Measurements from ENCODE around the gene GALC.

The GALC gene

DNA sequence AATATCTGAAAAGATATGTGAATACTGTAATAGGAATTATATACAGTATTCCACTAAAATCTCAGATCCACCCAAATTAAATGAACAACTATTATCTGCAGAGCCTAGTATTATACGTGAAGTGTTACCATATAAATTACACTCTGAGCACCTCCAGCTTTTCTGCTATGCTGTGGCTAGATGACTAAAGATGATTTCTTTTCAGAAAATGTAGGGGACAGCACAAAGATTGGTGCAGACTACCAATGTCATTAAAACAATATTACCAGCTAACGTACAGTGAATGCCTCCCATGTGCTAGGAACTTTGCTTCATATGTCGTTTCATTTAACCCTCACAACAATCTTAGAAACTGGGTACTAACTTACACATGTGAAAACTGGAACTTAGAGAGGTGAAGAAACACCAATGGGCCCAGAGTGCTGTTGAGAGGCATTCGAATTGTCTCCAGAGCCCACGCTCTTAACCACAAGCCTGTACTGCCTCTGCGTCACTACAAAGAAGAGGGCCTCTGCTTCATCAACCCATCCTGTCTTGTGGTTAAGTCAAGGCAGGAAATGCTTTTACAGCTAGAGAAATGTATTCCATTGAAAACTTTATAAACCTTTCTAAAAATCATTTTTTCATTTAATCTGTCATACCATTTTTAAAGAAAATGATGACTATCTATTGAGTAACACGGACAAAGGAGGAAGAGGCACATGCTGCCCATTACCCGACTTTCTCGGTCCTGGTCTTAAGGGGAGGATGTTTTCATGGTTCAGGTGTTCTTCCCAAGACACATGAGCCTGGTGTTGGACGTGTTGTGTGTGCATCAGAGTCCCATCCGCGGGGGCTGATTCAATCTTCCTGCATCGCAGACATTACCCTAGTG is 13.2 kb upstream of the GALC start:
- DNase-seq: no peak

DNA sequence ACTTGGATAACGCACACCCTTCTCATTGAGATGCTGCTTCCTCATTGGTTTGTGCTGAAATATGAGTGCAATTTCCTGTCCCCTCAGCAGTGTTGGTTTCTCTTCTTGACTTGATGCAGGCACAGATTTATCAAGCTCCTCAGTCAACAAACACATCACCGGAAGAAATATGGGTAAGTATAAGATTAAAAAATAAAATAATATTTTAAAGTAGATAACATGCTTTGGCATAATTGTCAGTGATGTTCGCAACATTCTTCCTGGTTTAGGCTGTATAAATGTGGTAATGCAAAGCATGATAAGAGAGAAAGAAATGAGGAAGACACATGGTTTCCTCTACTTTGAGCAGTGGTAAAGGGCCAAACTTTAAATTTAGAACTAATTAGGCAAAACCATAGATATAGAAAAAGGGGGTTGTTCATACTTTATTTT is 12.1 kb upstream of the GALC start, which contains the start of gene GPR65:
GPR65 (plus strand) TSS at position 86 of the 432 bp plus-strand sequence. CDS start 5,713 bp downstream, outside the sequence.
- DNase-seq: no peak

DNA sequence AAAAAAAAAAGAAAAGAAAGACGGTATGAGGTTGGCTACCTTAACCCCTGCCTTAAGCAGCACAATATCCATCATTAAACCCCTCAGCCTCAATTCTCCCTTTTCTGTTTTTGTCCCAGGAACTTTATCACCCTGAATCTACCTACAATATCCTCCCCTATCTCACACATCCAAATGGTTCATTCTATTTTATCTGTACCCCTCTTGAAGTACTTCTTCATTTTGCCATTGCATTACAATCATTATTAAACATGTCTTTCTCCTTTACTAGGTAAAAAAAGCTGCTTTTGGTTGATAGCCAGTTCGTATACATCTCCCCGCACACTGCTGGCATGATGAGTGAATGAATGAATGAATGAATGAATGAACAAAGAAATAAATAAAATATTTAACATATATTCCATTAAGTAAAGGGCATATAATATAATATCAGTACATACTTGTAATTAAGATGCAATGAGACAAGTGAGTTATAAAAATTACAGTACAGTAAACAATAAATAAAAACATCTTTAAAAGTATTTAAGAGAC is 11.6 kb upstream of the GALC start:
- DNase-seq: no peak

GRCh38 chr14:88003425-88003824 is 10.4 kb upstream of the GALC start:
- DNase-seq: no peak

DNA sequence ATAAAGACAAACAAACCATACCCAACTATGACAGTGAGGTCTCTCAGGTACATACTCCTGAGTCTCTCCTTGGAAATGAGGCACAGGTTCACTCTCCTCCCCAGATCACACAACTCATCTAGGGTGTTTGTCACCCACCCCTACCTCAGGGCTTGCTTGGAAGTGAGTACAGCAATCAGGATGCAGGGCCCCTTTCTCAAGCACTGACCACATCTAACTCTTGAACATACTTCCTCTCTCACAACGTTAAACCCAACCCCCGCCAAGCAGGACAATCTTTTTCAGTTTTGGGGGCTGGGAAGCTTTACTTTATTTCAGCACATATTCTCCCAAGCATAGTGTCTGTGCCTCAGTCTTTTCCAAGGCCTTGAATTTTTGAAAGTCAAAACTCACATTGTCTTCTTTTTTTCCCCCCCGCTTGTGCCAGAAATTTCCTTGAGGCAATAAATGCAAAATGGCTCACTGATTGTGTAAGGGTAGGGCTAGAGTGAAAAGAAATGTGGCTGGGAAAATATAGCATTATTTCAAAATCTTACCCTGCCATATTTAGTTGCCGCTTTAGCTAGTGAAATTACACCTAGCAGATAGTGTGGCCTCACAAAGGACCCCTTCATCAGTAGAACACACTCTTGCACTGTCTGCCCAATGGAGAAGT is 9.6 kb upstream of the GALC start:
- no peak for DNase-seq

DNA sequence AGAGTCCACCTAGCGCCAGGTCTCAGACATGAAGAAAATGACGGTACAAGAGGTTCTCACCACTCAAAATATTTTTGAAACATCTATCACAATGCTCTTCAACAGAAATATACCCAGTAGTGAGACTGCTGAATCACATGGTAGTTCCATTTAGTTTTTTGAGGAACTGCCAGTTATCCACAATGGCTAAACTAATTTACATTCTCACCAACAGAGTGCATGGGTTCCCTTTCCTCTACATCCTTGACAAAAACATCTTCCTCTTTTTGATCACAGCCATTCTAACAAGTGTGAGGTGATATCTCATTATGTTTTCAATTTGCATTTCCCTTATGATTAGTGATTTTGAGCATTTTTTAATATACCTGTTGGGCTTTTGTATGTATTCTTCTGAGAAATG is 6.3 kb upstream of the GALC start:
- no peak for DNase-seq

GRCh38 chr14:87998482-87998881 is 5.5 kb upstream of the GALC start:
- DNase-seq: no peak

DNA sequence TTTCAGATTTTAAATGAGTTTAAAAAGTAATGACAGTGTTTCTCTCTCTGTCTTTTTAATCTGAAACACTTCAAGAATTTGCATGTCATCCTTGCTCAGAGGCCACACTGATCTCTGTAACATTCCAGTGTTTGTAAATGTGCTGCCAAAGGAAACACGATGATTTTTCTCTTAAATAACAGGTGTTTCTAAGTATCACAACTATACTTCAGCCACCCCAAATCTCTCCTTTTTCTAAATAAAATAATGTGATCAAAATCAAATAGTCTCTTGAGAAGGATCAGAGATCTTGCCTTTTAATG is 3.3 kb upstream of the GALC start:
- no peak for DNase-seq

- no peak for DNase-seq
Measured at GRCh38 chr14:87995500-87996290, 2.7 kb upstream of the GALC start.

GRCh38 chr14:87994974-87995373 is 2.0 kb upstream of the GALC start:
- no peak for DNase-seq

DNA sequence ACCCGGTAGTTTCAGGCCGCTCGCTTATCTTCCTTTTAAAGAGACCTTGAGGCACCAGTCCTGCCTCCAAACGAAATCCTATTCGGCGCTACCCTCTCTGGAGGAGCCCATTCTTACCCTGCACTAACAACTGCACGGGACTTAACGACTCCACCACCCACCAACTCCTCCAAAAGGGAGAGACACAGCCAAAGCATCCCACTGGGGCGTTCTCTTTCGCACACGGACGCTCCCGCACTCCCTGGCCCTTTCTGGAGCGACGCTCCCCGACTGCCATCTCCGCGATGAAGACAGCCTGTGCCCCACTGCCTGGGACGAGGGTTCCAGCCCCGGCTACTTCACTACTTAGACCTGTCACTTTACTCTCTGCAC is 650 bp downstream of the GALC start:
- DNase-seq: no peak

GRCh38 chr14:87990682-87991081 is 2.3 kb downstream of the GALC start:
- no peak for DNase-seq

DNA sequence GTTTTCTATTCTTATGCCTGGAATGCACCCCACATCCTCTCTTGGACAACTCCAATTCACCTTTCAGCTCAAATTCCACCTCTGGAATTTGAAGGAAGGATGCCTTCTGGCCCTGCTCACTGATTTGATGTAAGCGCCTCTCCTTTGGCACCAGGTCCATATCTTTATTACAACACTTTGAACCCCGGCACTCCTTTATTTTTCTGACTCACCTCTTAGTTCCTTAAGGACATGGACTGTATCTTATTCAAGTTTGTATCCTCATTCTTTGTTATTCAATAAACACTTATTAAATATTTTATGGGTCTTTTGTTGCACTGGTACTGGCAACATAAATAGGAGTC is 3.1 kb downstream of the GALC start:
- DNase-seq: no peak

- no peak for DNase-seq
Measured at GRCh38 chr14:87989221-87989955, 3.6 kb downstream of the GALC start.

GRCh38 chr14:87979689-87980088 is 13.3 kb downstream of the GALC start:
- DNase-seq: no peak

DNA sequence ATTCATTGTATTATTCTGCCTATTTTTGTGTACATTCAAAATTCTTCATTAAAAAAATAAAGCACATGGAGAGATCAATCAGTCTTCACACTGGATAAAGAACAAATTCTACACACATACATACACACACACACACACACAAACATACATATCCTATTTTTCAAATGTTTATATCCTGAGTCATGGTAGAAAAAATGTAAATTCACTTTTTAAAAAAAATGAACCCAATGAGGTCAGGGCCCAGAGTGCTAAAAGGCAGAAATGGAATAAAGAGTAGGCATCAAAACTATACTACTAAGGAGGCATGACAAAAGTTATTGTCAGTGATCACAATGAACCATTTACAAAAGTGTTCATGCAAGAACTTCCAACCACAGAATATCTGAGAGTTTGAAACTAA is 17.3 kb downstream of the GALC start:
- DNase-seq: no peak

DNA sequence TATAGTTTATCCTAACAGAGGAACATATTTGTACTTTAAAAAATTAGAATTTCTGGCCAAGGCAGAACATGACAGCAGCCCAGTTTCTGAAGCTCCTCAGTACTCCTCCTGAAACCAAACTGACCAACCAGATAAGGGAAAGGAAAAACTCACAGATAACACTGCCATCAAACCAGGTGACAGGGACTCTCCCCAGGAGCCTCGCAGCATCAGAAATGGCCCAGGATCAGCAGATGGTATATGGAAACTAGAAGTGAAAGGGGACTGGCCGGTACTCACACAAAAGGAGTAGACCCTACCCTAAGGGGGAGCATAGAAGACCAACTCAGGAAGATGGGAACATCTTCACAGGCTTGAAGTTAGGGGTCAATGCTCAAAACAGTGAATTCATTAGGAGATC is 22.0 kb downstream of the GALC start:
- no peak for DNase-seq

DNA sequence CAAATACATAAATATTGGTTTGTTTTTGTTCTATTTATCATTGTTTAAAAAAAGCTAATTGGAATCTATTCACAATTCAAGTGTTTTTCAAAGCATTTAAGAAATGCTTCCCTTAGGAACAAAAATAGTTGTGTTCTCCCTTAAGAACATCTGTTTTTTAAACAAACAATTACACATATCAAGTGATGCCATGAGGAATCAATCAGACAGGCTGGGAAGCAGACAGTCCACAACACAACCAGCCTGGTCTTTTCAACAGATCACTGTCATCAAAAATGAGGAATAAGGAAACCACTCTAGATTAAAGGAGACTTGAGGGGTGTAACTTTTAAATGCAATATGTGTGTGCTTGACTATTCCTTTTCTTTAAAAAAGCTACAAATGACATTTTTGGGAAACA is 25.5 kb downstream of the GALC start:
- DNase-seq: no peak

DNA sequence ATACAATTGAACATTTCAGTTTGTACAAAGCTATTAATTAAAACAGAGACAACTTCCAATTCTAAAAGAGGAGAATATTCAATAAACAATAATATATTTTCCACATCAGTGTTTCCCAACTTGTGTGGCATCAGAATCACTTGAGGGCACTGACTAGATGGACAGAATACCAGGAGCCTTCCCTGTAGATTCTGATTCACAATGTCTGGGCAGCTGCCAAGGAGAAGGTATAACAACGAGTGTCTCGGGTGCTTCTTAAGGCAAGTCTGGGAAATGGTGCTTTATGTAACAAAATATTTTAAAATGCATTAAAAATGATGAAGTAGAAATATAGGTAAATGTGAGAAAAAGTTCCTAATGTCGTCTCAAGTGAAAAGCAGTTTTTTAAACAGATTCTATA is 26.2 kb downstream of the GALC start:
- DNase-seq: no peak

- no peak for DNase-seq
Measured at GRCh38 chr14:87961246-87961645, 31.7 kb downstream of the GALC start.

DNA sequence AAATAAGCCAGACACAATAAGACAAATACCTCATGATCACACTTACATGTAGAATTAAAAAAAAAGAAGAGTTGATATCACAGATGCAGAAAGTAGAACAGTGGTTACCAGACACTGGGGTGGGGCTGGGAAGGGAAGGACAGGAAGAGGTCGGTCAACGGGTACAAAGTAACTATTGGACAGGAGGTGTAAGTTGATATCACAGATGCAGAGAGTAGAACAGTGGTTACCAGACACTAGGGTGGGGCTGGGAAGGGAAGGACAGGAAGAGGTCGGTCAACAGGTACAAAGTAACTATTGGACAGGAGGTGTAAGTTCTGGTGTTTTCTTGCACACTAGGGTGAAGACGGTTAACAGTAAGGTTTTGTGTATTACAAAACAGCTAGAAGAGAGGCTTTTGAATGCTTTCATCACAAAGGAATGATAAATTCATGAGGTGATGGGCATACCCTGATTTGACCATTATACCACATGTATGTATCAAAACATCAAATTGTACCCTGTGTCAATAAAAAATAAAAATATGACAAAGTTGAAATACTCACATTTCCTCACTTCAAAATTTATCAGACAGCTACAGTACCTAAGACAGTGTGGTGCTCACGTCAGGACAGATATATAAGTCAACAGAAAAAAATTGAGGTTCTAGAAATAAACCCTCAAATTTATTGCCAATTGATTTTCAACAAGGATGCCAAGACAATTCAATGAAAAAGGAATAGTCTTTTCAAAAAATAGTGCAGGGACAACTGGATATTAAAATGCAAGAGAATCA is 32.8 kb downstream of the GALC start:
- DNase-seq: no peak

- no peak for DNase-seq
Measured at GRCh38 chr14:87955501-87955900, 37.5 kb downstream of the GALC start.
